K562 (cell line): Measurements from ENCODE around the gene PTGES3L. TPM values are rescaled to one million over a fixed set of nuclear protein-coding genes. Genes with fewer than 3 reads are reported as not detected.

ENCODE experiments used
- ARID1B ChIP-seq: fragments of 450-650 bp; IDR thresholded peaks from 2 replicates; pipeline ENCODE4 v1.6.1; 2016; ENCODE audit warnings: antibody characterized with exemption, mild to moderate bottlenecking, inconsistent platforms
- ATF7 ChIP-seq: fragments of 450-650 bp; IDR thresholded peaks from 2 replicates; pipeline ENCODE4 v1.7.1; 2014; ENCODE audit warnings: mild to moderate bottlenecking, moderate library complexity
- BRD4 ChIP-seq: fragments of 200-600 bp; sonication (generic); IDR thresholded peaks from 2 replicates; pipeline ENCODE4 v1.6.1; 2017; ENCODE audit warnings: inconsistent platforms
- DLX4 ChIP-seq: fragments of 250-450 bp; sonication (Bioruptor Pico); IDR thresholded peaks from 2 replicates; pipeline ENCODE4 v1.6.1; 2021; ENCODE audit warnings: mild to moderate bottlenecking
- ELF1 ChIP-seq: fragments of 200-800 bp; sonication (Bioruptor generic); IDR thresholded peaks from 2 replicates; pipeline ENCODE4 v1.6.1; 2016; ENCODE audit warnings: missing genetic modification characterization, missing compliant biosample characterization
- FOXP1 ChIP-seq: sonication (generic); formaldehyde crosslinking; IDR thresholded peaks from 2 replicates; pipeline ENCODE4 v1.8.0; 2022; ENCODE audit warnings: mild to moderate bottlenecking, missing genetic modification reagents
- FUS ChIP-seq: fragments of 200-400 bp; formaldehyde crosslinking; optimal IDR thresholded peaks from 2 replicates; pipeline ENCODE3; 2017; ENCODE audit warnings: low read depth, low read length
- HDAC1 ChIP-seq, 2 experiments: fragments of 450-650 bp; IDR thresholded peaks; 2 replicates each; pipeline ENCODE4 v1.6.1; 2016 to 2017; ENCODE audit warnings: inconsistent platforms in 1 of 2, mild to moderate bottlenecking in 1 of 2, moderate library complexity in 1 of 2
- HINFP ChIP-seq: fragments of 450-650 bp; conservative IDR thresholded peaks from 2 replicates; pipeline ENCODE4 v1.6.1; 2016; ENCODE audit warnings: missing genetic modification characterization, low read depth, mild to moderate bottlenecking, control low read depth, missing compliant biosample characterization
- MCM5 ChIP-seq: fragments of 450-650 bp; IDR thresholded peaks from 2 replicates; pipeline ENCODE4 v1.6.1; 2016; ENCODE audit warnings: low read depth
- MEIS2 ChIP-seq: fragments of 450-650 bp; IDR thresholded peaks from 2 replicates; pipeline ENCODE4 v1.6.1; 2014; ENCODE audit warnings: mild to moderate bottlenecking; ENCODE audit not compliant: partially characterized antibody
- MIER1 ChIP-seq: fragments of 450-650 bp; IDR thresholded peaks from 2 replicates; pipeline ENCODE4 v1.6.1; 2016; ENCODE audit warnings: antibody characterized with exemption, mild to moderate bottlenecking, low read depth
- NCOA6 ChIP-seq: fragments of 450-650 bp; IDR thresholded peaks from 2 replicates; pipeline ENCODE4 v1.6.1; 2017; ENCODE audit warnings: mild to moderate bottlenecking
- RCOR1 ChIP-seq, 2 experiments: IDR thresholded peaks; 2 replicates each; pipeline ENCODE4 v1.6.1; 2012; ENCODE audit warnings: low read depth in 2 of 2, low read length in 2 of 2, borderline replicate concordance in 1 of 2, improper control_type of control experiment in 1 of 2
- SETDB1 ChIP-seq: IDR thresholded peaks from one replicate; pipeline ENCODE4 v1.6.1; 2012; ENCODE audit warnings: low read length, control low read depth, inconsistent platforms
- SIN3A ChIP-seq, 2 experiments: fragments of 150-350 bp in 1 of 2; IDR thresholded peaks; 2 replicates each; pipeline ENCODE4 v1.6.1; 2011 to 2016; ENCODE audit warnings: borderline replicate concordance in 2 of 2, low read depth in 2 of 2, low read length in 2 of 2, mild to moderate bottlenecking in 2 of 2, moderate library complexity in 2 of 2; ENCODE audit not compliant: control insufficient read depth in 1 of 2
- TCF3 ChIP-seq: sonication (generic); formaldehyde crosslinking; IDR thresholded peaks from 2 replicates; pipeline ENCODE4 v1.4.0; 2020; ENCODE audit warnings: mild to moderate bottlenecking, missing genetic modification reagents
- ZBTB11 ChIP-seq, 3 experiments: fragments of 200-800 bp in 1 of 3; fragments of 250-450 bp in 1 of 3; fragments of 450-650 bp in 1 of 3; sonication (Bioruptor Pico) in 1 of 3; sonication (Bioruptor generic) in 1 of 3; formaldehyde crosslinking in 1 of 3; IDR thresholded peaks; 2 replicates each; pipeline versions ENCODE4 v1.6.1 to v1.8.0; 2016 to 2022; ENCODE audit warnings: mild to moderate bottlenecking in 2 of 3, missing genetic modification characterization in 2 of 3, missing compliant biosample characterization in 1 of 3, moderate library complexity in 1 of 3
- ZBTB7A ChIP-seq: IDR thresholded peaks from 2 replicates; pipeline ENCODE4 v1.6.1; 2011; ENCODE audit warnings: low read depth, mild to moderate bottlenecking, low read length, moderate library complexity, borderline replicate concordance; ENCODE audit not compliant: control insufficient read depth
- ZNF121 ChIP-seq: sonication (generic); formaldehyde crosslinking; conservative IDR thresholded peaks from 2 replicates; pipeline ENCODE4 v1.8.0; 2022; ENCODE audit warnings: missing genetic modification reagents
- ZNF184 ChIP-seq: sonication (generic); formaldehyde crosslinking; IDR thresholded peaks from 2 replicates; pipeline ENCODE4 v1.5.0; 2020; ENCODE audit warnings: missing genetic modification reagents
- ZNF280B ChIP-seq: fragments of 250-450 bp; sonication (Bioruptor Pico); IDR thresholded peaks from 2 replicates; pipeline ENCODE4 v1.5.1; 2021; ENCODE audit warnings: mild to moderate bottlenecking
- ZNF696 ChIP-seq: fragments of 250-450 bp; sonication (Bioruptor Pico); conservative IDR thresholded peaks from 2 replicates; pipeline ENCODE4 v1.4.0; 2020; ENCODE audit warnings: mild to moderate bottlenecking, moderate library complexity
- polyA plus RNA-seq, 8 experiments: library from polyadenylated mRNA; depleted of rRNA in 4 of 8; stranded (reverse) in 5 of 8; unstranded in 3 of 8; fragments of >200 nt; fragmentation: Nextera tagmentation in 2 of 8; fragmentation: Illumina TruSeq in 1 of 8; extraction: Ambion mirVana in 2 of 8; extraction: Trizol in 1 of 8; gene quantifications; 2 replicates each; pipeline versions ENCODE4 v1.2.1 to v1.2.3, GENCODE V29; 2011 to 2014; ENCODE audit warnings: inconsistent platforms in 1 of 8, missing spikeins in 1 of 8
- total RNA-seq, 7 experiments: library from RNA; depleted of rRNA in 6 of 7; stranded (reverse); fragments of >200 nt in 6 of 7; fragmentation: Illumina TruSeq in 2 of 7; extraction: Trizol in 2 of 7; gene quantifications; 2 replicates each; pipeline versions ENCODE4 v1.2.1 to v1.2.3, GENCODE V29; 2011 to 2021; ENCODE audit warnings: low replicate concordance in 1 of 7

PTGES3L gene
- total and polyA plus RNA-seq, 9 of the 15 experiments (the other 6 are each of a cell fraction or from before 2014, with no cell fraction given): 6.0 to 16.0 (median 9.6) TPM

GRCh38 chr17:43019418-43019817 is 39.5 kb upstream of the PTGES3L start (continued):
- TF ChIP-seq NCOA6 (no peak), RCOR1 (IDR thresholded peaks at IDR 0.05; ENCODE audit: borderline replicate concordance in 1 of 2, low read depth in 2 of 2, low read length in 2 of 2) (peak in 1 of 2 experiments; percentile 48; a peak in 2 of 4 replicates), ZBTB11 (CRISPR knock-in tag; IDR thresholded peaks at IDR 0.05) (0 out of 6 replicates have a peak, but pooled peaks of 1 of the 3 experiments have one; percentile 24), SIN3A (IDR thresholded peaks at IDR 0.05; ENCODE audit: borderline replicate concordance in 2 of 2, control insufficient read depth in 1 of 2, low read depth in 2 of 2, low read length in 2 of 2) (0 out of 4 replicates have a peak, but pooled peaks of 1 of the 2 experiments have one; percentile 44), ELF1 (tag) (no peak), ATF7 (no peak), SETDB1 (no peak), ZNF280B (CRISPR knock-in tag) (no peak), ARID1B (0 out of 2 replicates have a peak, but pooled peaks have one; percentile 6), ZBTB7A (peak; percentile 43; the same call in 1 of the 2 replicates), ZNF121 (no peak), FUS (no peak), HDAC1 (IDR thresholded peaks at IDR 0.05) (peak in 1 of 2 experiments; percentile 21; a peak in 1 of 4 replicates), MEIS2 (no peak), ZNF696 (CRISPR knock-in tag) (no peak), FOXP1 (CRISPR knock-in tag) (no peak), BRD4 (no peak), HINFP (tag) (no peak), DLX4 (CRISPR knock-in tag) (no peak), TCF3 (CRISPR knock-in tag) (no peak), ZNF184 (CRISPR knock-in tag) (no peak), MIER1 (no peak), MCM5 (no peak)
